GM21576 (cell line): ENCODE data around the gene BMPR1B.

Source experiments
- ATAC-seq: cut with Tn5 transposase; IDR thresholded peaks from one replicate; pipeline ENCODE4 v1.9.1; 2021; ENCODE audit warnings: mild to moderate bottlenecking, moderate library complexity; ENCODE audit not compliant: unreplicated experiment

The BMPR1B gene

GRCh38 chr4:95080969-95081368, 323.2 kb downstream of the BMPR1B start:
- ATAC-seq = no peak

GRCh38 chr4:95084584-95084983, 326.8 kb downstream of the BMPR1B start:
- no peak for ATAC-seq

GRCh38 chr4:95085124-95085833, 327.5 kb downstream of the BMPR1B start:
- no peak for ATAC-seq

- ATAC-seq = no peak
Measured at GRCh38 chr4:95086551-95086950, 328.8 kb downstream of the BMPR1B start.

- no peak for ATAC-seq
Measured at GRCh38 chr4:95087657-95088455, 330.1 kb downstream of the BMPR1B start.

- ATAC-seq = no peak
Measured at GRCh38 chr4:95091272-95091671, 333.5 kb downstream of the BMPR1B start.

- no peak for ATAC-seq
Measured at GRCh38 chr4:95092766-95093165, 335.0 kb downstream of the BMPR1B start.

GRCh38 chr4:95093460-95093859, 335.7 kb downstream of the BMPR1B start:
- no peak for ATAC-seq

- no peak for ATAC-seq
Measured at GRCh38 chr4:95093936-95094929, 336.5 kb downstream of the BMPR1B start.

GRCh38 chr4:95095348-95095974, 337.7 kb downstream of the BMPR1B start:
- ATAC-seq = no peak

- no peak for ATAC-seq
Measured at GRCh38 chr4:95102162-95102790, 344.5 kb downstream of the BMPR1B start.

- ATAC-seq = no peak
Measured at GRCh38 chr4:95105112-95105511, 347.4 kb downstream of the BMPR1B start.

- no peak for ATAC-seq
Measured at GRCh38 chr4:95105983-95106382, 348.2 kb downstream of the BMPR1B start.

- no peak for ATAC-seq
Measured at GRCh38 chr4:95106408-95106928, 348.7 kb downstream of the BMPR1B start.

- no peak for ATAC-seq
Measured at GRCh38 chr4:95107004-95107403, 349.2 kb downstream of the BMPR1B start.

GRCh38 chr4:95107635-95108034, 349.9 kb downstream of the BMPR1B start:
- no peak for ATAC-seq

GRCh38 chr4:95108883-95109421, 351.2 kb downstream of the BMPR1B start:
- no peak for ATAC-seq

GRCh38 chr4:95114521-95114920, 356.8 kb downstream of the BMPR1B start:
- ATAC-seq = no peak

GRCh38 chr4:95118497-95118896, 360.7 kb downstream of the BMPR1B start:
- no peak for ATAC-seq

- no peak for ATAC-seq
Measured at GRCh38 chr4:95120456-95120855, 362.7 kb downstream of the BMPR1B start.
